Glutamatergic neuron (in vitro differentiated cells): Measurements from ENCODE around the gene TNNC2. TPM values are rescaled to one million over a fixed set of nuclear protein-coding genes. Genes with fewer than 3 reads are reported as not detected.
A peak's percentile ranks its signal among the peaks of the same experiment; 100 is the strongest.

Experiments
- DNase-seq: peaks from one replicate; pipeline ENCODE4 v3.0.0; 2022
- H3K27ac Mint-ChIP-seq: one replicate; pipeline ENCODE4 v1.8.0; 2020; ENCODE audit warnings: mild to moderate bottlenecking, mixed read lengths, inconsistent platforms; ENCODE audit not compliant: unreplicated experiment
- H3K27me3 Mint-ChIP-seq: one replicate; pipeline ENCODE4 v1.8.0; 2020; ENCODE audit warnings: mild to moderate bottlenecking, moderate library complexity, mixed read lengths, inconsistent platforms; ENCODE audit not compliant: unreplicated experiment
- H3K36me3 Mint-ChIP-seq: one replicate; pipeline ENCODE4 v1.8.0; 2020; ENCODE audit warnings: mild to moderate bottlenecking, mixed read lengths, inconsistent platforms; ENCODE audit not compliant: unreplicated experiment
- H3K4me1 Mint-ChIP-seq: one replicate; pipeline ENCODE4 v1.8.0; 2020; ENCODE audit warnings: mild to moderate bottlenecking, low read depth, mixed read lengths, inconsistent platforms; ENCODE audit not compliant: unreplicated experiment
- H3K4me3 Mint-ChIP-seq: one replicate; pipeline ENCODE4 v1.8.0; 2020; ENCODE audit warnings: mild to moderate bottlenecking, mixed read lengths, inconsistent platforms; ENCODE audit not compliant: unreplicated experiment
- H3K9me3 Mint-ChIP-seq: one replicate; pipeline ENCODE4 v1.8.0; 2020; ENCODE audit warnings: mild to moderate bottlenecking, moderate library complexity, mixed read lengths, inconsistent platforms; ENCODE audit not compliant: unreplicated experiment
- total RNA-seq: library from RNA; stranded (reverse); fragmentation: NEBNext Ultra II Directional; extraction: Animal tissue kit (Norgen Biotek cat#: 25700); gene quantifications from one replicate; pipeline ENCODE4 v1.2.1, GENCODE V29; 2021; ENCODE audit not compliant: unreplicated experiment
- TF ChIP-seq, protein P1 (sequence below): fragments of 200-600 bp; sonication (generic); IDR thresholded peaks from one replicate; pipeline ENCODE4 v1.5.0; 2021; ENCODE audit not compliant: partially characterized antibody, unreplicated experiment

TNNC2 gene
- total RNA-seq, 1 donor from 2014 or later, result 0.64 TPM

DNA sequence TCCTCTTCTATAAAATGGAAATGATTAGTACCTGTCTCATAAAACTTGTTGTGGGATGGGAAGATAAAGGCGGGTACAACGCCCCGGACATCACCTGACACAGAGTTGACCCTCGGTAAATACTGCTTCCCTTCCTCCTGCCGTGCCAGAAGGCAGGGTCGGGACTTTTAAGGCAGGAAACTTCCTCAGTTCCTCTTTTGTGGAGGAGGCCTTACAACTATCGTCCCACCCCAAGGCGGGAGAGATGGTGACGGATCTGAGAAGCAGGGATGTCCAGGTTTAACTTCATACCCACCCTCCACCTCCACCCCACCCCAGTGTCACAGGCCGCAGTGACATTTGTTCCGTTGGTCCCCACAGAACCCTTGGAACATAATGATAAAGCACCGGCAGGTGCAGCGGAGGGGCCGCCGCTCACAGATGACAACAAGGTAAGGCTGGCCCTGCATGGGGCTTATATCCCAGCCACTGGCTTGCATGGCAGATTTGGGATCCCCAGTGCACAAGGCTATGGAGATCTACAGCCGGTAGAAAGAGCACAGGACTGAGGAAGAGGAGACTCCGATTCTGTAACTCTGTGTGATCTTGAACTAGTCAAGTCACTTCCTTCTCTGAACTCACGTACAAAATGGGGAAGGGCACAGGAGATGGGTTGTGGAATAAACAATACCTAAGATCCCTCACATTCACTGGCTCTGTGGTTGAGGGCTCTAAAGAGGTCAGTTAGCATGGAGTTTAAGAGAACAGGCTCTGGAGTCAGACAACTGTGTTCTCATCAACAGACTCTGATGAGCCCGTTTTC, 34.6 kb downstream of the TNNC2 start:
- TF ChIP-seq, protein P1, sequence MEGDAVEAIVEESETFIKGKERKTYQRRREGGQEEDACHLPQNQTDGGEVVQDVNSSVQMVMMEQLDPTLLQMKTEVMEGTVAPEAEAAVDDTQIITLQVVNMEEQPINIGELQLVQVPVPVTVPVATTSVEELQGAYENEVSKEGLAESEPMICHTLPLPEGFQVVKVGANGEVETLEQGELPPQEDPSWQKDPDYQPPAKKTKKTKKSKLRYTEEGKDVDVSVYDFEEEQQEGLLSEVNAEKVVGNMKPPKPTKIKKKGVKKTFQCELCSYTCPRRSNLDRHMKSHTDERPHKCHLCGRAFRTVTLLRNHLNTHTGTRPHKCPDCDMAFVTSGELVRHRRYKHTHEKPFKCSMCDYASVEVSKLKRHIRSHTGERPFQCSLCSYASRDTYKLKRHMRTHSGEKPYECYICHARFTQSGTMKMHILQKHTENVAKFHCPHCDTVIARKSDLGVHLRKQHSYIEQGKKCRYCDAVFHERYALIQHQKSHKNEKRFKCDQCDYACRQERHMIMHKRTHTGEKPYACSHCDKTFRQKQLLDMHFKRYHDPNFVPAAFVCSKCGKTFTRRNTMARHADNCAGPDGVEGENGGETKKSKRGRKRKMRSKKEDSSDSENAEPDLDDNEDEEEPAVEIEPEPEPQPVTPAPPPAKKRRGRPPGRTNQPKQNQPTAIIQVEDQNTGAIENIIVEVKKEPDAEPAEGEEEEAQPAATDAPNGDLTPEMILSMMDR, result no peak
- no peaks in the 10 kb centered on the region for H3K9me3 Mint-ChIP-seq
- peak overlapping the region; percentile 59 for H3K27ac Mint-ChIP-seq
- peaks cover 4% of the 10 kb centered on the region for H3K27me3 Mint-ChIP-seq
- DNase-seq, result no peak
- H3K4me1 Mint-ChIP-seq, result peaks cover 7% of the 10 kb centered on the region
- no peaks in the 10 kb centered on the region for H3K36me3 Mint-ChIP-seq
- peak overlapping the region; percentile 92 for H3K4me3 Mint-ChIP-seq

- H3K27ac Mint-ChIP-seq, result no peak overlapping the region
- H3K4me3 Mint-ChIP-seq, result no peak overlapping the region
- H3K27me3 Mint-ChIP-seq, result peaks cover 4% of the 10 kb centered on the region
- no peaks in the 10 kb centered on the region for H3K36me3 Mint-ChIP-seq
- TF ChIP-seq, protein P1, result no peak
- no peak for DNase-seq
- peaks cover 7% of the 10 kb centered on the region for H3K4me1 Mint-ChIP-seq
- no peaks in the 10 kb centered on the region for H3K9me3 Mint-ChIP-seq
Observed at GRCh38 chr20:45788351-45788750, 38.8 kb downstream of the TNNC2 start.

DNA sequence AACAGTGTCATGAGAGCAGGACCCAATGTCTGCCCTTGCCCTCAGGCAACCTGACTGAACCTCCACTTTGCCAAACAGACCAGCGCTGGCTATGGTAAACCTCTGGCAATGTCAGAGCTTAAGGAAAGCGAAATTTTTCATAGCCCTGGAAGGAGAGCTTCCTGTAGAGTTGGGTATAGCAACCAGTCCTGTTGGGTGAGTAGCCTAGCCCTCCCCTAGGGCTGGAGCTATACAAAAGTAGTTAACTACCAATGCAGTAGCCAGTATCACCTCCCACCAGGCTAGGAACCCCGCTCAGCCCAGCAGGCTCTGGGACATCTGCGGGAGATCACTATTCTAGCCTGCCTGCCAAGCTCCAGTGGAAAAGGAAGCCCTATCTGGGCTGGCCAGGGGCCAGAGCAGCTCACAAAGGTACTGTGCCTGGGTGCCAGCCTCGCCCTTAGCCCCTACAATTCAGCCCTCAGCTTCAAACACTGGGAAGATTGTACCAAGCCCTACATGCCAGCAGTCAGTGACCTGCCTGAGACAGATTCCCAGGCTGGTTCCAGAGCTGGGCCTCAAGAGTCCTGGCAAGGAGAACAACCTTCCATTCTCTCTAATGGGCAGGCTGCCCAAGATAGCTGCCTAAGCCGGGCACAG, 43.3 kb downstream of the TNNC2 start:
- DNase-seq, result no peak
- peaks cover 2% of the 10 kb centered on the region for H3K27me3 Mint-ChIP-seq
- no peaks in the 10 kb centered on the region for H3K4me1 Mint-ChIP-seq
- TF ChIP-seq, protein P1, result no peak
- no peak overlapping the region for H3K4me3 Mint-ChIP-seq
- H3K9me3 Mint-ChIP-seq, result no peaks in the 10 kb centered on the region
- no peaks in the 10 kb centered on the region for H3K36me3 Mint-ChIP-seq
- no peak overlapping the region for H3K27ac Mint-ChIP-seq

GRCh38 chr20:45782890-45783289, 44.2 kb downstream of the TNNC2 start:
- Mint-ChIP-seq H3K27me3 (peaks cover 2% of the 10 kb centered on the region), H3K27ac (no peak overlapping the region), H3K4me3 (no peak overlapping the region), H3K9me3 (no peaks in the 10 kb centered on the region), H3K4me1 (no peaks in the 10 kb centered on the region), H3K36me3 (no peaks in the 10 kb centered on the region)
- DNase-seq, result no peak
- TF ChIP-seq, protein P1, result no peak

GRCh38 chr20:45781391-45781931, 45.7 kb downstream of the TNNC2 start:
- peaks cover 2% of the 10 kb centered on the region for H3K27me3 Mint-ChIP-seq
- H3K4me3 Mint-ChIP-seq, result no peak overlapping the region
- no peak overlapping the region for H3K27ac Mint-ChIP-seq
- DNase-seq, result no peak
- no peaks in the 10 kb centered on the region for H3K9me3 Mint-ChIP-seq
- TF ChIP-seq, protein P1, result no peak
- no peaks in the 10 kb centered on the region for H3K36me3 Mint-ChIP-seq
- H3K4me1 Mint-ChIP-seq, result no peaks in the 10 kb centered on the region
